ENCODE results near the gene FLNA.
"Not testable (repeated sequence)": the region's sequence is repeated elsewhere in the genome, so short reads cannot be mapped to it uniquely, and the experiment has no call there.

The FLNA gene

GRCh38 chrX:154358829-154359228 is 15.6 kb downstream of the FLNA start:
- DNase-seq = no peak

GRCh38 chrX:154358011-154358410 is 16.4 kb downstream of the FLNA start:
- DNase-seq = no peak

- DNase-seq = no peak
These were observed 17.2 kb downstream of the FLNA start for GRCh38 chrX:154357205-154357604.

- DNase-seq = no peak
These were observed 17.8 kb downstream of the FLNA start for GRCh38 chrX:154356596-154356995.

- no peak for DNase-seq
These were observed 18.7 kb downstream of the FLNA start for GRCh38 chrX:154355776-154356140.

- no peak for DNase-seq
These were observed 19.2 kb downstream of the FLNA start for GRCh38 chrX:154355094-154355775.

- no peak for DNase-seq
These were observed 19.9 kb downstream of the FLNA start for GRCh38 chrX:154354516-154354915.

- no peak for DNase-seq
These were observed 20.4 kb downstream of the FLNA start for GRCh38 chrX:154354013-154354412.

- DNase-seq = no peak
These were observed 21.1 kb downstream of the FLNA start for GRCh38 chrX:154353172-154353843.

GRCh38 chrX:154352466-154352865 is 22.0 kb downstream of the FLNA start:
- DNase-seq = no peak

- DNase-seq = no peak
These were observed 22.4 kb downstream of the FLNA start for GRCh38 chrX:154352012-154352401.

- DNase-seq = peak; percentile 36
These were observed 23.0 kb downstream of the FLNA start for GRCh38 chrX:154351183-154352011.

- DNase-seq = peak; percentile 10
These were observed 23.8 kb downstream of the FLNA start for GRCh38 chrX:154350429-154351182.

GRCh38 chrX:154349979-154350378 is 24.5 kb downstream of the FLNA start:
- no peak for DNase-seq

- peak; percentile 9 for DNase-seq
These were observed 25.0 kb downstream of the FLNA start for GRCh38 chrX:154349359-154349935.

GRCh38 chrX:154348646-154349358 is 25.6 kb downstream of the FLNA start:
- DNase-seq = no peak

GRCh38 chrX:154348114-154348531 is 26.3 kb downstream of the FLNA start:
- no peak for DNase-seq

- DNase-seq = not testable (repeated sequence)
These were observed 30.8 kb downstream of the FLNA start for GRCh38 chrX:154343620-154344019.

GRCh38 chrX:154343063-154343462 is 31.4 kb downstream of the FLNA start:
- not testable (repeated sequence) for DNase-seq

GRCh38 chrX:154341399-154342298 is 32.8 kb downstream of the FLNA start:
- not testable (repeated sequence) for DNase-seq

- no peak for DNase-seq
These were observed 39.9 kb downstream of the FLNA start for GRCh38 chrX:154334496-154334895.

Measured in T-helper 9 cell (primary cell).